Panc1 (cell line): Measurements from ENCODE around the gene SLC27A1. TPM values are rescaled to one million over a fixed set of nuclear protein-coding genes. Genes with fewer than 3 reads are reported as not detected.

ENCODE experiments used
- ATAC-seq: fragments of 200-7000 bp; cut with Tn5 transposase; 2 replicates; pipeline ENCODE4 v1.9.1; 2020; ENCODE audit warnings: mild to moderate bottlenecking, moderate library complexity
- BruUV-seq: library from RNA; stranded (reverse); fragments of 400-500 nt; replicated peaks from 2 replicates; lab custom pipeline; 2021; lab: Mats Ljungman, UMichigan
- CTCF ChIA-PET: fragments of 300-600 bp; sonication (Branson Sonifier 250); formaldehyde crosslinking; loops from one replicate; lab custom pipeline; 2022; ENCODE audit warnings: antibody characterized with exemption; lab: Charles Lee
- POLR2A ChIA-PET: fragments of 300-600 bp; sonication (Branson Sonifier 250); formaldehyde crosslinking; loops from one replicate; lab custom pipeline; 2022; ENCODE audit warnings: antibody characterized with exemption; lab: Charles Lee
- DNase-seq: peaks from one replicate; pipeline ENCODE4 v3.0.0-alpha.2; 2010; ENCODE audit warnings: low read depth, low spot score
- H3K27ac ChIP-seq: 2 replicates; pipeline ENCODE4 v1.5.1; 2011; ENCODE audit warnings: mild to moderate bottlenecking, low read length, inconsistent platforms
- H3K27me3 ChIP-seq: fragments of 200-500 bp; sonication (Bioruptor generic); 2 replicates; pipeline ENCODE4 v1.6.0; 2014; ENCODE audit warnings: low read length, inconsistent platforms; ENCODE audit not compliant: control insufficient read depth, insufficient read depth
- H3K36me3 ChIP-seq: fragments of 200-500 bp; sonication (Bioruptor generic); 2 replicates; pipeline ENCODE4 v1.5.1; 2014; ENCODE audit warnings: inconsistent platforms, mild to moderate bottlenecking, low read length, moderate library complexity; ENCODE audit not compliant: control insufficient read depth, insufficient read depth
- H3K4me1 ChIP-seq: 2 replicates; pipeline ENCODE4 v1.5.1; 2011; ENCODE audit warnings: inconsistent platforms, mild to moderate bottlenecking, low read length, moderate library complexity; ENCODE audit not compliant: control insufficient read depth, insufficient read depth
- H3K4me3 ChIP-seq, 2 experiments: 2 replicates each; pipeline ENCODE4 v1.5.1; 2011 to 2012; ENCODE audit warnings: low read depth in 2 of 2, low read length in 2 of 2, mild to moderate bottlenecking in 2 of 2, inconsistent platforms in 1 of 2, moderate library complexity in 1 of 2
- H3K9me3 ChIP-seq: fragments of 200-500 bp; sonication (Bioruptor generic); 2 replicates; pipeline ENCODE4 v1.5.1; 2014; ENCODE audit warnings: low read depth, mild to moderate bottlenecking, inconsistent platforms, low read length, moderate library complexity; ENCODE audit not compliant: control insufficient read depth, insufficient read depth
- CTCF ChIP-seq: fragments of 450-650 bp; IDR thresholded peaks from 2 replicates; pipeline ENCODE4 v1.5.1; 2017; ENCODE audit warnings: mild to moderate bottlenecking
- POLR2AphosphoS5 ChIP-seq: IDR thresholded peaks from 2 replicates; pipeline ENCODE4 v1.6.1; 2012; ENCODE audit warnings: mild to moderate bottlenecking, low read depth, low read length, moderate library complexity
- REST ChIP-seq, 2 experiments: IDR thresholded peaks; 2 replicates each; pipeline ENCODE4 v1.6.1; 2011 to 2012; ENCODE audit warnings: low read depth in 2 of 2, control low read depth in 1 of 2, low read length in 1 of 2, mild to moderate bottlenecking in 1 of 2, moderate library complexity in 1 of 2; ENCODE audit not compliant: insufficient read depth in 1 of 2
- SIN3A ChIP-seq: IDR thresholded peaks from 2 replicates; pipeline ENCODE4 v1.6.1; 2012; ENCODE audit warnings: low read depth, mild to moderate bottlenecking, low read length, moderate library complexity, borderline replicate concordance; ENCODE audit not compliant: insufficient read depth
- TCF7L2 ChIP-seq: IDR thresholded peaks from 2 replicates; pipeline ENCODE4 v1.6.1; 2011; ENCODE audit warnings: mild to moderate bottlenecking, low read depth, low read length, inconsistent platforms
- in situ Hi-C: cut with HindIII; loops from 2 replicates; pipeline ENCODE4 v1.10.0; 2016; ENCODE audit warnings: low sequenced_read_pairs, low pct_unique_long_range_greater_than_20kb
- intact Hi-C: fragments of 100-400 bp; cut with micrococcal nuclease; formaldehyde crosslinking; loops from one replicate; pipeline ENCODE4 v1.10.0; 2022; ENCODE audit not compliant: unreplicated experiment
- total RNA-seq: library from RNA; stranded (reverse); gene quantifications from one replicate; pipeline ENCODE4 v1.2.1, GENCODE V29; 2021; ENCODE audit not compliant: unreplicated experiment

SLC27A1 gene
- total RNA-seq, 1 experiment from 2014 or later, result 5.4 TPM

- no peaks in the 10 kb centered on the region; the same call in 1 of the 2 replicates for H3K36me3 ChIP-seq
- H3K4me1 ChIP-seq, result no peaks in the 10 kb centered on the region; the same call in 1 of the 2 replicates
- peak overlapping the region; percentile 89 for H3K27ac ChIP-seq
- CTCF ChIA-PET, result no interaction called here
- no peaks in the 10 kb centered on the region for H3K27me3 ChIP-seq
- DNase-seq (no peak), ATAC-seq (no peak)
- POLR2A ChIA-PET, result no interaction called here
- no TSS peak for BruUV-seq
- H3K4me3 ChIP-seq, result peak overlapping the region; percentile 78 to 92
- in situ Hi-C loops, result no loop called here
- TF ChIP-seq SIN3A (no peak), CTCF (no peak), REST (IDR thresholded peaks at IDR 0.05; ENCODE audit: insufficient read depth in 1 of 2, low read depth in 2 of 2, low read length in 1 of 2) (no peak)
- intact Hi-C loops, result no loop called here
- H3K9me3 ChIP-seq, result 0 out of 2 replicates have a peak, but pooled peaks cover under 1% of the 10 kb centered on the region
These were observed 42.2 kb downstream of the SLC27A1 start for GRCh38 chr19:17512574-17512939.

- ATAC-seq (no peak), DNase-seq (no peak)
- intact Hi-C loops (no loop called here), in situ Hi-C loops (no loop called here)
- BruUV-seq, result no TSS peak
- H3K4me3 ChIP-seq, result no peak overlapping the region
- H3K27ac ChIP-seq, result no peak overlapping the region
- TF ChIP-seq POLR2AphosphoS5 (no peak), TCF7L2 (no peak), REST (IDR thresholded peaks at IDR 0.05; ENCODE audit: insufficient read depth in 1 of 2, low read depth in 2 of 2, low read length in 1 of 2) (no peak), CTCF (no peak), SIN3A (no peak)
- CTCF ChIA-PET, result no interaction called here
- no peaks in the 10 kb centered on the region; the same call in none of the 2 replicates for H3K36me3 ChIP-seq
- H3K4me1 ChIP-seq, result no peaks in the 10 kb centered on the region
- POLR2A ChIA-PET, result no interaction called here
- 0 out of 2 replicates have a peak, but pooled peaks cover 2% of the 10 kb centered on the region for H3K9me3 ChIP-seq
- H3K27me3 ChIP-seq, result no peaks in the 10 kb centered on the region
These were observed 45.3 kb downstream of the SLC27A1 start for GRCh38 chr19:17515408-17516149.
